Activated naive CD4-positive, alpha-beta T cell treated with anti-CD3 and anti-CD28 coated beads for 36 hours (primary cell): Measurements from ENCODE around the gene RELA. TPM values are rescaled to one million over a fixed set of nuclear protein-coding genes. Genes with fewer than 3 reads are reported as not detected.
A peak's percentile ranks its signal among the peaks of the same experiment; 100 is the strongest.
"Not testable (repeated sequence)": the region's sequence is repeated elsewhere in the genome, so short reads cannot be mapped to it uniquely, and the experiment has no call there.

ENCODE experiments used
- CTCF ChIA-PET: fragments of 350-600 bp; sonication (Branson Sonifier 250); formaldehyde crosslinking; loops from one replicate; lab custom pipeline; 2021; ENCODE audit warnings: antibody characterized with exemption; lab: Charles Lee
- DNase-seq: peaks from one replicate; pipeline ENCODE4 v3.0.0-alpha.2; 2020
- H3K27ac Mint-ChIP-seq: one replicate; pipeline ENCODE4 v1.8.0; 2021; ENCODE audit warnings: mild to moderate bottlenecking, mixed read lengths
- H3K27me3 Mint-ChIP-seq: one replicate; pipeline ENCODE4 v1.8.0; 2021; ENCODE audit warnings: low read depth, mixed read lengths
- H3K36me3 Mint-ChIP-seq: one replicate; pipeline ENCODE4 v1.8.0; 2021; ENCODE audit warnings: low read depth, mixed read lengths
- H3K4me1 Mint-ChIP-seq: one replicate; pipeline ENCODE4 v1.8.0; 2021; ENCODE audit warnings: low read depth, mixed read lengths
- H3K4me3 Mint-ChIP-seq: one replicate; pipeline ENCODE4 v1.8.0; 2021; ENCODE audit warnings: mild to moderate bottlenecking, moderate library complexity, mixed read lengths
- H3K9me3 Mint-ChIP-seq: one replicate; pipeline ENCODE4 v1.8.0; 2021; ENCODE audit warnings: mixed read lengths
- intact Hi-C: fragments of 100-400 bp; cut with micrococcal nuclease; formaldehyde crosslinking; loops from one replicate; pipeline ENCODE4 v1.15.1; 2023
- total RNA-seq, 2 experiments: library from RNA; stranded (reverse); gene quantifications; one replicate each; pipeline ENCODE4 v1.2.3, GENCODE V29; 2021

The RELA gene
- total RNA-seq, 2 experiments from 2014 or later = 66.9 to 68.5 TPM

- CTCF ChIA-PET = no interaction called here
- no peaks in the 10 kb centered on the region for H3K27me3 Mint-ChIP-seq
- no peaks in the 10 kb centered on the region for H3K9me3 Mint-ChIP-seq
- no peak for DNase-seq
- no peaks in the 10 kb centered on the region for H3K36me3 Mint-ChIP-seq
- no peak overlapping the region for H3K4me3 Mint-ChIP-seq
- intact Hi-C loops = no loop called here
- no peaks in the 10 kb centered on the region for H3K4me1 Mint-ChIP-seq
- no peak overlapping the region for H3K27ac Mint-ChIP-seq
These were observed 35.5 kb upstream of the RELA start for GRCh38 chr11:65698205-65698604.

GRCh38 chr11:65696802-65697552, 34.3 kb upstream of the RELA start:
- intact Hi-C loops = no loop called here
- CTCF ChIA-PET = interaction anchor here (1.2 kb wide), 1 partner anchor 83 kb away, joined by 3 read pairs; no protein-coding TSS in a partner anchor
- H3K36me3 Mint-ChIP-seq = no peaks in the 10 kb centered on the region
- no peak overlapping the region for H3K27ac Mint-ChIP-seq
- no peak overlapping the region for H3K4me3 Mint-ChIP-seq
- no peaks in the 10 kb centered on the region for H3K27me3 Mint-ChIP-seq
- DNase-seq = no peak
- no peaks in the 10 kb centered on the region for H3K4me1 Mint-ChIP-seq
- no peaks in the 10 kb centered on the region for H3K9me3 Mint-ChIP-seq

- Mint-ChIP-seq H3K27me3 (no peaks in the 10 kb centered on the region), H3K4me3 (no peak overlapping the region), H3K27ac (no peak overlapping the region), H3K36me3 (no peaks in the 10 kb centered on the region), H3K4me1 (no peaks in the 10 kb centered on the region), H3K9me3 (no peaks in the 10 kb centered on the region)
- DNase-seq = no peak
- intact Hi-C loops = no loop called here
- CTCF ChIA-PET = interaction anchor here (0.6 kb wide), 2 partner anchors 151 to 492 kb away, joined by 4 read pairs; no protein-coding TSS in a partner anchor
These were observed 32.9 kb upstream of the RELA start for GRCh38 chr11:65695459-65696241.

GRCh38 chr11:65692367-65692766, 29.7 kb upstream of the RELA start:
- Mint-ChIP-seq H3K4me1 (no peaks in the 10 kb centered on the region), H3K27me3 (no peaks in the 10 kb centered on the region), H3K27ac (no peak overlapping the region), H3K36me3 (no peaks in the 10 kb centered on the region), H3K4me3 (no peak overlapping the region), H3K9me3 (no peaks in the 10 kb centered on the region)
- no peak for DNase-seq
- CTCF ChIA-PET = interaction anchor here (1.0 kb wide), 1 partner anchor 346 kb away, joined by 7 read pairs; no protein-coding TSS in a partner anchor
- intact Hi-C loops = no loop called here

GRCh38 chr11:65691847-65692246, 29.1 kb upstream of the RELA start:
- H3K4me3 Mint-ChIP-seq, DNase-seq, H3K4me1 Mint-ChIP-seq, H3K27ac Mint-ChIP-seq, H3K36me3 Mint-ChIP-seq, H3K9me3 Mint-ChIP-seq, intact Hi-C loops, H3K27me3 Mint-ChIP-seq: not testable (repeated sequence)
- CTCF ChIA-PET = interaction anchor here (1.0 kb wide), 1 partner anchor 347 kb away, joined by 7 read pairs; no protein-coding TSS in a partner anchor

- no peaks in the 10 kb centered on the region for H3K4me1 Mint-ChIP-seq
These were observed 23.3 kb upstream of the RELA start for GRCh38 chr11:65685981-65686380.

GRCh38 chr11:65683480-65683879, 20.8 kb upstream of the RELA start:
- intact Hi-C loops, DNase-seq, H3K27me3 Mint-ChIP-seq, H3K27ac Mint-ChIP-seq, H3K4me1 Mint-ChIP-seq, H3K9me3 Mint-ChIP-seq, H3K36me3 Mint-ChIP-seq, H3K4me3 Mint-ChIP-seq: not testable (repeated sequence)
- CTCF ChIA-PET = interaction anchor here (1.9 kb wide), 1 partner anchor 97 kb away, joined by 5 read pairs; the partner anchor contains the start of gene AP5B1

More at GRCh38 chr11:65685981-65686380, 23.3 kb upstream of the RELA start:
- no peak overlapping the region for H3K27ac Mint-ChIP-seq
- H3K27me3 Mint-ChIP-seq = no peaks in the 10 kb centered on the region
- H3K4me3 Mint-ChIP-seq = no peak overlapping the region
- no peaks in the 10 kb centered on the region for H3K9me3 Mint-ChIP-seq
- no peaks in the 10 kb centered on the region for H3K36me3 Mint-ChIP-seq
- intact Hi-C loops = no loop called here
- CTCF ChIA-PET = no interaction called here
- DNase-seq = no peak

- Mint-ChIP-seq H3K36me3 (no peaks in the 10 kb centered on the region), H3K27me3 (no peaks in the 10 kb centered on the region), H3K4me3 (no peak overlapping the region), H3K4me1 (no peaks in the 10 kb centered on the region), H3K27ac (no peak overlapping the region), H3K9me3 (no peaks in the 10 kb centered on the region)
- intact Hi-C loops = no loop called here
- CTCF ChIA-PET = interaction anchor here (0.6 to 0.7 kb wide), 3 partner anchors 105 to 165 kb away, joined by 3 to 6 read pairs (median 3); partner anchors contain the start of gene ZNRD2
- no peak for DNase-seq
These were observed 17.6 kb upstream of the RELA start for GRCh38 chr11:65680192-65680743.

- H3K27ac Mint-ChIP-seq = no peak overlapping the region
- H3K27me3 Mint-ChIP-seq = no peaks in the 10 kb centered on the region
- no peaks in the 10 kb centered on the region for H3K9me3 Mint-ChIP-seq
- intact Hi-C loops = no loop called here
- peaks cover 6% of the 10 kb centered on the region for H3K4me1 Mint-ChIP-seq
- CTCF ChIA-PET = interaction anchor here (1.6 kb wide), 1 partner anchor 107 kb away, joined by 5 read pairs; no protein-coding TSS in a partner anchor
- no peaks in the 10 kb centered on the region for H3K36me3 Mint-ChIP-seq
- no peak overlapping the region for H3K4me3 Mint-ChIP-seq
- DNase-seq = no peak
These were observed 10.3 kb upstream of the RELA start for GRCh38 chr11:65672982-65673381.

GRCh38 chr11:65672180-65672860, 9.6 kb upstream of the RELA start:
- no peak overlapping the region for H3K27ac Mint-ChIP-seq
- no peaks in the 10 kb centered on the region for H3K27me3 Mint-ChIP-seq
- intact Hi-C loops = no loop called here
- H3K36me3 Mint-ChIP-seq = no peaks in the 10 kb centered on the region
- H3K4me1 Mint-ChIP-seq = peaks cover 6% of the 10 kb centered on the region
- H3K9me3 Mint-ChIP-seq = no peaks in the 10 kb centered on the region
- CTCF ChIA-PET = interaction anchor here (1.6 kb wide), 1 partner anchor 108 kb away, joined by 5 read pairs; no protein-coding TSS in a partner anchor
- H3K4me3 Mint-ChIP-seq = no peak overlapping the region
- DNase-seq = peak; percentile 21

- CTCF ChIA-PET = interaction anchor here (0.8 kb wide), 1 partner anchor 37 kb away, joined by 3 read pairs; no protein-coding TSS in a partner anchor
- H3K4me1 Mint-ChIP-seq = peaks cover 37% of the 10 kb centered on the region
- H3K9me3 Mint-ChIP-seq = no peaks in the 10 kb centered on the region
- H3K36me3 Mint-ChIP-seq = peaks cover 24% of the 10 kb centered on the region
- peak; percentile 69 for DNase-seq
- peak overlapping the region; percentile 83 for H3K4me3 Mint-ChIP-seq
- intact Hi-C loops = loop anchor here (1.0 kb wide), 6 partner anchors 11 to 604 kb away; partner anchors contain the start of genes MUS81, PCNX3 and SIPA1
- peak overlapping the region; percentile 94 for H3K27ac Mint-ChIP-seq
- no peaks in the 10 kb centered on the region for H3K27me3 Mint-ChIP-seq
These were observed 1.0 kb upstream of the RELA start for GRCh38 chr11:65663639-65664200.
